ENCODE results near the gene LPAR1. TPM values are rescaled to one million over a fixed set of nuclear protein-coding genes. Genes with fewer than 3 reads are reported as not detected.

Gene LPAR1
- total and polyA plus RNA-seq, 9 of the 15 experiments (the other 6 are each of a cell fraction or from before 2014, with no cell fraction given): 0.13 TPM; not detected in 8

- DNase-seq (ENCODE audit: extremely low read depth in 1 of 4, low spot score in 3 of 4) (no peak), FAIRE-seq (no peak), ATAC-seq (no peak)
- H3K9ac ChIP-seq (ENCODE audit: insufficient read depth in 1 of 2, low read depth in 2 of 2, low read length in 2 of 2): no peak overlapping the region
- no peaks in the 10 kb centered on the region for H3K9me1 ChIP-seq (ENCODE audit: control insufficient read depth, insufficient read depth, low read length)
- no peaks in the 10 kb centered on the region for H4K20me1 ChIP-seq (replicated peaks; ENCODE audit: control insufficient read depth, insufficient read depth, low read length)
- POLR2A ChIA-PET: no interaction called here
- no peak overlapping the region for H3K27ac ChIP-seq (ENCODE audit: extremely low read depth, low read depth, low read length)
- CTCF ChIA-PET (ENCODE audit: low intra/inter-chr PET ratio): no interaction called here
- no peak overlapping the region for H3K4me2 ChIP-seq (ENCODE audit: insufficient read depth, low read length)
- no peaks in the 10 kb centered on the region for H3K79me2 ChIP-seq (ENCODE audit: control insufficient read depth, insufficient read depth, low read length)
- in situ Hi-C loops (cut with MboI) (no loop called here), intact Hi-C loops (cut with micrococcal nuclease) (no loop called here)
- no TSS peak for BruUV-seq (replicated peaks)
- no peak overlapping the region for H2AFZ ChIP-seq (ENCODE audit: low read depth, low read length)
- H3K4me3 ChIP-seq: no peak overlapping the region
- H3K4me1 ChIP-seq (replicated peaks in 1 of 2; ENCODE audit: control insufficient read depth in 2 of 2, insufficient read depth in 2 of 2, low read length in 2 of 2): no peaks in the 10 kb centered on the region
- H3K9me3 ChIP-seq (replicated peaks; ENCODE audit: control insufficient read depth, insufficient read depth, low read depth, low read length): no peaks in the 10 kb centered on the region; the same call in 1 of the 2 replicates
- 0% methylated on average over 2 of the region's 2 CpGs for WGBS (ENCODE audit: insufficient coverage, low coverage, missing lambda C conversion rate)
- no peaks in the 10 kb centered on the region for H3K27me3 ChIP-seq (ENCODE audit: control insufficient read depth in 2 of 2, insufficient read depth in 2 of 2, low read length in 2 of 2)
- H3K36me3 ChIP-seq (ENCODE audit: control insufficient read depth, insufficient read depth, low read length): no peaks in the 10 kb centered on the region
- no peak for TF ChIP-seq ZNF644 (tag; IDR thresholded peaks at IDR 0.05; ENCODE audit: low read depth)
- no peak for TF ChIP-seq ZSCAN32 (CRISPR knock-in tag; IDR thresholded peaks at IDR 0.05)
- no peak for TF ChIP-seq MIER1 (IDR thresholded peaks at IDR 0.05; ENCODE audit: low read depth)
- no peak for TF ChIP-seq TEAD4 (IDR thresholded peaks at IDR 0.05; ENCODE audit: low read length)
- no peak for TF ChIP-seq TEAD4 (CRISPR knock-in tag; IDR thresholded peaks at IDR 0.05; ENCODE audit: borderline replicate concordance)
- no peak for TF ChIP-seq ZSCAN29 (IDR thresholded peaks at IDR 0.05)
- no peak for TF ChIP-seq CC2D1A (IDR thresholded peaks at IDR 0.05)
- TF ChIP-seq ZNF830 (CRISPR knock-in tag; IDR thresholded peaks at IDR 0.05): no peak
- TF ChIP-seq RBM14 (IDR thresholded peaks at IDR 0.05; ENCODE audit: borderline replicate concordance, insufficient read depth, low read depth, low read length): no peak
- TF ChIP-seq CBX1 (IDR thresholded peaks at IDR 0.05; ENCODE audit: low read depth): no peak
- TF ChIP-seq ZNF639 (CRISPR knock-in tag; conservative IDR thresholded peaks at IDR 0.05 in 1 of 2, IDR thresholded peaks at IDR 0.05 in 1 of 2): no peak
Measured at GRCh38 chr9:110960288-110960687, 78.0 kb downstream of the LPAR1 start.

Data from K562 (cell line).